HG03342 (cell line): ENCODE results near the gene AK2.
"Not testable (repeated sequence)": the region's sequence is repeated elsewhere in the genome, so short reads cannot be mapped to it uniquely, and the experiment has no call there.

Source experiments
- ATAC-seq: cut with Tn5 transposase; IDR thresholded peaks from one replicate; pipeline ENCODE4 v1.9.1; 2021; ENCODE audit warnings: mild to moderate bottlenecking, moderate library complexity; ENCODE audit not compliant: unreplicated experiment

Gene AK2

DNA sequence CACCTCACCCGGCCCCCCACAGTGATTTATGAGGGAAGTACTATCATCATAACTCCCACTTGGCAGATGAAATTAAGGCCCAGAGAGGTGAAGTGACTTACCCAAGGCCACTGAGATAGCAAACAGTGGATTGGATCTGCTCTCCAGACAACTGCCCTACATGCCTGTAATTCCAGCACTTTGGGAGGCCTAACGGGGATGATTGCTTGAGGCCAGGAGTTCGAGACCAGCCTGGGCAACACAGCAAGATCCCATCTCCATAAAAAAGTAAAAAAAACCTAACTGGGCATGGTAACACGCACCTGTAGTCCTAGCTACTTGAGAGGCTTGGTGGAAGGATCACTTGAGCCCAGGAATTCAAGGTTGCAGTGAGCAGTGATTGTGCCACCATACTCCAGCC lies 57.8 kb downstream of the AK2 start:
- ATAC-seq: no peak

DNA sequence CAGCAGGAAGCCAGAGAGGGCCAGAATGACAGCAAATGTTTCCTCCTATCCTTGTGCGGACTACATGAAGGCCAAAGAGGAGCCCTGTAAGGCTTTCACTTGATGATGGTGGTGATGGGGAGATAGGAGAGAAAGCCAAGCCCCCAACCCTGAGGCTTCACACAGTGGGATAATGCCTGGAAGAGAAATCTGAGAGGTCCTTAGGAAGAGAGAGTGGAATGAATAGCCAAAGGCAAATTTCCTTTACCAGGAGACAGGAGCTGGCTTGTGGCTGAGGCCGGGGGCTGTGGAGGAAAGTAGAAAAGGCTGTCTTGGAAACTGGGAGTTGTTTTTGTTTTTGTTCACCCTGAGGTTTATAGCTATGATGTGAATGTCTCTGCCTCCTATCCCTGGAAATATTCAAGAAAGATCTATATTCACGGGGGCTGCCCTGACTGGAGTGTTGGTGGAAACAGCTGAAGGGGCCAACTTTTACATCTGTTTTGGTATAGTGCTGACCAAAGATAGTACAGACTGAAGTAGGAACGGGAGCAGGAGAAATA lies 59.1 kb downstream of the AK2 start:
- no peak for ATAC-seq

DNA sequence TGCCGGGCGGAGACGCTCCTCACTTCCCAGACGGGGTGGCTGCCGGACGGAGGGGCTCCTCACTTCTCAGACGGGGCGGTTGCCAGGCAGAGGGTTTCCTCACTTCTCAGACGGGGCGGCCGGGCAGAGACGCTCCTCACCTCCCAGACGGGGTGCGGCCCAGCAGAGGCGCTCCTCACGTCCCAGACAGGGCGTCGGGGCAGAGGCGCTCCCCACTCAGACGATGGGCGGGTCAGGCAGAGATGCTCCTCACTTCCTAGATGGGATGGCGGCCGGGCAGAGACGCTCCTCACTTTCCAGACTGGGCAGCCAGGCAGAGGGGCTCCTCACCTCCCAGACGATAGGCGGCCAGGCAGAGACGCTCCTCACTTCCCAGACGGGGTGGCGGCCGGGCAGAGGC lies 61.6 kb downstream of the AK2 start:
- not testable (repeated sequence) for ATAC-seq

DNA sequence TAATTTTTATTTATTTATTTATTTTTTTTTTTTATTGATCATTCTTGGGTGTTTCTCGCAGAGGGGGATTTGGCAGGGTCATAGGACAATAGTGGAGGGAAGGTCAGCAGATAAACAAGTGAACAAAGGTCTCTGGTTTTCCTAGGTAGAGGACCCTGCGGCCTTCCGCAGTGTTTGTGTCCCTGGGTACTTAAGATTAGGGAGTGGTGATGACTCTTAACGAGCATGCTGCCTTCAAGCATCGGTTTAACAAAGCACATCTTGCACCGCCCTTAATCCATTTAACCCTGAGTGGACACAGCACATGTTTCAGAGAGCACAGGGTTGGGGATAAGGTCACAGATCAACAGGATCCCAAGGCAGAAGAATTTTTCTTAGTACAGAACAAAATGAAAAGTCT lies 63.2 kb downstream of the AK2 start:
- ATAC-seq: not testable (repeated sequence)

DNA sequence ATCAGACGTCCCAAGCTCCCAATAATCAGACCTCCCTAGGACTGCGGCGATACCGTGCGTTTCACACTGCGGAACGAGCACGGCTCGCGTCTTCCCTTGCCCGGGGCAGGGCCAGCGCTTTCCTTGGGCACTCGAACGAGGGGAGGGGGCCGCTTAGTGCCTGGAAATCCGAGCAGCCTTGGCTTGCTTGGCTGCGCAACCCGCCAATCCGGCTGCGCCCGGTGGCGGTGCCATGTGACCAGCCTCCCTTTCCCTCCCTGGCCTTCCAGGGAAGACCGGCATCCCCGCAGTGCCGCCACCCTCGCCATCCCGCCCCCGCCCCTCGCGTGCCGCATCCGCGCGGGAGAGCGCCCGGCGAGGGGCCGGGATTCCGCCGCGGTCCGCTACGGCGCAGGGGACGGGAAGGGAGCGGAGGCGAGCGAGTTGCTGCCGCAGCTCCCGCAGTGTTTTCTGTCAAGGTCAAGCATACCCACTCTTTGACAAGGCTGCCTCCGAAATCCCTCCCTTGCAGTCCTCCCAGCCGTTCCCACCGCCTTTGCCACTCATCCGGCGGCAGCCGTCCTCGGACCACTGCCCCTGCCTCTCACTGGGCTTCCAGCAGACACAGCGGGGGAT lies 63.8 kb downstream of the AK2 start:
- no peak for ATAC-seq

DNA sequence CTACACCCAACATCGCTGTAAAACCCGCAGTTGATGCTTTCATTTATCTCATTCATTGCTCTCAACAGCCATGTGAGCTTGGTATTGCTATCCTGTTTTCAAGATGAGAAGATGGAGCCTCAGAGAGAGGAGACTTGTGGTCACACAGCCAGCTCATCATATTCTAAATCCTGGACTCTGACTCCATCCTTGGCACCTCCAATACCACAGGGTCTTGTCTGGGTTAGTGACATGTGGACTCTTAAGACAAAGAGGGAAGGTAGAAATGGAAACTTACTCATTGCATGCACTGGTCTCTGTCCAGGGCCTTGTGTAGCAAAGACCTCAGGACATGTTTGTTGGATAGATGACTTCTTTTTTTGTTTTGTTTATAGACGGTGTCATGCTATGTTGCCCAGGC lies 65.1 kb downstream of the AK2 start:
- no peak for ATAC-seq

DNA sequence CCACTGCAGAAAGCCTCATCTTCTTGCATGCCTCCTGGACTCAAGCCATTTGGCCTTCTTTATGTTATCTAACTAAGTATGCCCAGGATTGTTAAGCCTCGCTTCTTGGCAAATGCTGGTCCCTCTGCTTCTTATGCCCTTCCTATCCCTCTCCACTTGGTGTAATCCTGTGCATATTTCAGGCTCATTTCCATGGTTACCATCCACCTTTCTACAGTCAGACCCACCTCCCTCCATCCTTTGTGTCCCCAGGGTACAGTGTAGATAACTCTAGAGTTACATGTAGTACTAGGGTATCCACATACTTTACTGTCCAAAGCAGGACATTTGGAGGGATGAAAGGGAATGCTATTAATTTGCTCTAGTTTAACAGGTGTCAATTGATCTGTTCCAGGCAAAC lies 65.5 kb downstream of the AK2 start:
- ATAC-seq: no peak

DNA sequence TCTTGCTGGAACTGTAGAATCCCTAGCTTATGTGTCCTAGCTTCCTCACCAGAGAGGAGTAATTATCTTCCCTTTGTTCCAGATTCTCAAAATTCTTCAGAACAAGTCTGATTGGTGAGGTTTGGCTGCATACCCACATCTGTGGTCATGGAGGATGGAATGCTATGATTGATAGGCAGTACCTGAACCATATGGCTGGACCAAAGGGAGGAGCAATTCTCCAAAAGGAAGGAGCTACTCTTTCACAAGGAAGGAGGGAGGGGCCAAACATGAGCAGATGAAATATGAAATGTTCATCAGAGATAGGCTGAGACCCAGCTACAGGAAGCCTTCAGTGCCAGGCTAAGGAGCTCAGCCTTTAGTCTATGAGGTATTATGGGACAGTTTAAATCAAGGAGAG lies 67.1 kb downstream of the AK2 start:
- no peak for ATAC-seq

DNA sequence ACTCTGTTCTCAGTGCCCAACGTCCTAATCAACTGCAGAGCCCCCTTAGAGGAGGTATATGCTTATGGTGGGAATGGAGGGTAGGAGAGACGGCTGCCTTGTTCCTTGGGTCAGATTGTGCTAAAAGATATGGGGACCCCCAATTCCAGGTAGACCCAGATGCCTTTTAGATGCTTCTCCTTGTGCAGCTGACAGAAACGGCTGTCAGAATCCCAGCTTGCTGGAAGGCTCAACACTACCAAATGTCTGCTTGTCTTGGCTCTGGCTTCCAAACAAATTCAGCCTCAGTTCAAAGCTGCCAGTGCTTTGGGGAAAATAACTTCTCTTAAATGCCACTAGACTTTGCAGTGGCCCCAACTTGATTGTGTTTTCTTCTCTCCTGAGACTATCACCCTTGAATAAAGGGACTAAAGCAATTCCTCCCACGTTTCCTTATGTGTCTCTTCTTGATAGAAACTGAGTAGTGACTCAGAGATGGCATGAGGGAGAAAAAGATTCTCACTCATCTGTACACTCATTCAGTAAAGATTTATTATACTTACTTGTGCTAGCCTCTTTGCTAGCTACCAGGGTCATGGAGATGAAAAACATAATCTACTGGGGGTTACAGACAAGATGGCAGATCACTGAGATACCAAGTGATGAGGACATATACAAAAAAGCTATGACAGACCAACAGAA lies 68.7 kb downstream of the AK2 start:
- ATAC-seq: no peak

DNA sequence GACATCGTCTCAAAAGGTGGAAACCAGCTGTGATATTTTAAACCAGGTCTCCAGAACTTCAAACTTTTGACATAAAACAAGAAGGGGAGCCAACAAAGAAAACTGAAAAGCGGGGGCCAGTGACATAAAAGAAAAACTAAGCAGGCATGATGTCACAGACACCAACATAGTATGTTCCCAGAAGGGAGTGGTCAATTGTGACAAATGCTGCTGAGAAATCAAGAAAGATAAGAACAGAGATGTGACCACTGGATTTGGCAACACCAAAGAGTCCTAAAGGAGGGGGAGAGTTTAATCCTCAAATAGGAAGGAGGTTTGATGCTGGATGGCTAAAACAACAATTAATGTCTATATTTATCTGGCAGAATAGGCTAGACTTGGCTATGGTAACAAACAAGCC lies 69.8 kb downstream of the AK2 start:
- no peak for ATAC-seq

DNA sequence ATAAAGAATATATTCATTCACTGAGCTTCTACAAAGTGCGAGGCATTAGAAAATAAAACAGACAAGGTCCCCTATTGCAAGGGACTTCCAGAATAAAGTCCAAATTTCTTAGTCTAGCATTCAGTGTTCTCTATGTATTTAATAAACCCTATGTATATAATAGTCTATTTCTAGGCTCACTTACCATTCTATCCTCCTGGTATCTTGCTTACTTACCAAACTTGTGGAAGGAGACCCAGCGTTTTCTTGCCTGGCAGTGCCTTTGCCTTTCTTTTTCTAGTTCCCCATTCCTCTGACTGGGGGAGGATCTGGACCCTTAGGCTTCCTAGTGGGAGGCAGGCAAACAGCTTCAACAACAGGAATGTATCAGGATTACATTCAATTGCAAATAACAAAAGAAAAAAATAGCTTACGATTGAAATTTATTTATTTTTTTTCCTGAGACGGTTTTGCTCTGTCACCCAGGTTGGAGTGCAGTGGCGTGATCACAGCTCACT lies 71.4 kb downstream of the AK2 start:
- ATAC-seq: no peak

DNA sequence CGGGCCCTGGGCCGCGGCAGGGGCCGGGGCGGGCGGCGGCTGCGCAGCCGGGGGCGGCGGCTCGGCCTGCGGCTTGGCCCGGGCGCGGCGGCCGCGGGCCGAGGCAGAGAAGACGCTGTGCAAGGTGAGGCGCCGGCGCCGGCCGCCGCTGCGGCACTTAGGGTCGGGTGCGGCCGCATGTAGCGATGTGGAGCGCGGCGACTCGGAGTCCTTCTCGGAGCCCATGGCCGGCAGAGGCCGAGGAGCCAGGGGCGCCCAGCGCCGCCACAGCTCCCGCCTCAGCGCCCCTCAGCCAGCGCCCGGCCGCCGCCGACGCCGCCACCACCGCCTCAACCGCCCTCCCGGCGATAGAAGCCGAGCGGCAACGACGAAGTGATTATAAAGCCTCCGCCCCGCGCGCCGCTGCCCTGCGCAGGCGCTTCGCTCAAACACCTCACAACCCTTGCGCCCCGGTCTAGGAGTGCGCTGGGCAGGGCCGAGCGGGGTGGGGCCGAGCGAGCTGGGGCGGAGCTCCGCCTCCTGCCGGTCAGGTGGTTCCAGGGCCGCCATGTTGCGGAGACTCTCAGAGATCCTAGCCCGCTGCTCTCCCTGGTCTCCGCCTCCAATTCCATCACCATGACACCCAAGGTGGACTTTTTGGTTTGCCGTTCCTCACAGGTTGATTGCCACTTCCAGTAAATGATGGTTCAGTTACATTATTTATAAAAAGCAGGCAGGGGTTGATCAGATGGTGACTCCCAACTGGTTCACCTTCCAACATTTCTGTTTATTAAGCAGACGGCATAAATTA lies 72.0 kb downstream of the AK2 start, which contains the start of gene RNF19B:
TSS of gene RNF19B (minus strand) at position 349 of the 790 bp plus-strand sequence. CDS start at position 225, 124 bp downstream.
- peak; percentile 80 for ATAC-seq

DNA sequence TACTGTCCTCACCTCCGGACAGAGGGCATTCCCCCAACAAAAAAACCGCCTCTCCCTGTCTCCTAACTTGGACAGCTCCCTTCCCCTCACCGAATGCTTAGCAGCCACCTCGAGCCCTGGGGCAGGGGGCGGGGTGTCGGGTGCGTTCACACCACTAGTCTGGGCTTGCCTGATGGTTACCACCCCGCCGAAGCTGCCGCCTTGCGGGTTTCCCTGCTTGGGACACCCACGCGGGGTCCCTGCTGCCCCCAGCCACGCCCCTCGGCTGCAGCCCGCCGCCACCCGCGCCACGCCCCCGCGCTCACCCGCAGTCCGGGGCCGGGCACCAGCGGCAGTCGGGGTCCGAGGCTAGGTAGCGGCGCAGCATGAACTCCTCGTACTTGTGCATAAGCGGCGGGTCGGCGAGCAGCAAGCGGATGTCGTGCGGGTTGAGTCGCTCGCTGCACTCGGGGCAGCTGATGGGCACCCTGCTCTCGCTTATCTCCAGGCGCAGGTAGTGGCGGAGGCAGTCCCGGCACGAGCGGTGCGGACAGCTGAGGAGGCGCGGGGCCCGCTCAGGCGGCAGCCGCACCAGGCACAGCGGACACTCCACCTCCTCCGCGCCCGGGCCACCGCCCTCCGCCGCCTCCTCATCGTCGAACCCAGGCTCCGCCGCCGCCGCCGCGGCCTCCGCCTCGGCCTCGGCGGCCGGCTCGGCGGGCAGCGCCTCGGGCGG lies 72.8 kb downstream of the AK2 start:
- ATAC-seq: peak; percentile 19

DNA sequence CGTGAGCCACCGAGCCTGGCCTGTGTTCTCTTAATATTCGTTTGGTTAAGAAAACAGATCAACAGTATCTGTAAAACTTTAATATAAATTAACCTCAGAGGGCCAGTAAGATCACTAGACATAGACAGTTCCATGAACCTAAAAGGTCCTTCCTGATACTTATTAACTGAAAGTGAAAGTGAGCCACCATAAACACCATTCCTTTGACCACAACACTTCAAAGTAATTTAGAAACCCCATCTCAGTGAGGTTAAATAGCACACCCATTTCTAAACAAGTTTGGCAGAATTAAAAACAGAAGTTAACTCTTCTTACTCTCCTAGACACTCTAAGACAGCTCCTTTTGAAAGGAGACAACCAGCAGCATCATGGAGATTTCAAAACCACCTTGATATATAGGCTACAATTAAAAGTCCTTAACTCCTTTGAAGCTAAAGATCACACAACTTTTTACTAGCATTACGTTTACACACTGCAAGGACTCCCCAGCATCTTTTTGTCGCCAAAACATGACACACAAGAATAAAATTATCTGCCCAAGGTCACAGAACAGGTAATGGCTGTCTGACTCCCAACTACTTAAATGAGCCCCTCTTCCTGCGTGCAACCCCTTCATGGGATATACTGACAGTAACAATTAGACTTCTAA lies 74.3 kb downstream of the AK2 start:
- ATAC-seq: peak; percentile 33

DNA sequence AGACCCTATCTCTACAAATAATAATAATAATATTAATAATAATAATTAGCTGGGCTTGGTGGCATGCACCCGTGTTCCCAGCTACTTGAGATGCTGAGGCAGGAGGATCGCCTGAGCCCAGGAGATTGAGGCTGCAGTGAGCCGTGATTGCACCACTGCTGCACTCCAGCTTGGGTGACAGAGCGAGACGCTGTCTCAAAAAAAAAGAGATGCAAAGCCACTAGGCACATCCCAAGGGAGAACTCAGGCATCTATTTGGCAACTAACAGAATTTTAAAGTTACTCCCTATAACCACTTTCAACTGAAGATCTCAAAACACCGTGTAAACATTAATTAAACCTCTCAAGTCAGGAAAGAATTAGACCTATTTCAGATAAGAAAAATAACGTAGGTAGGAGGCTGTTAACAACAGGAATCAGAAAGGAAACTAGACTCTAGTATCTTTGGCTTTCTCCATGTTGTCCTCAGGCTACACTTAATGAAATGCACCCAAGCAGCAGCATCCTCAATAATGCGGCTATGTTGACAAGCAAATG lies 75.8 kb downstream of the AK2 start:
- no peak for ATAC-seq

DNA sequence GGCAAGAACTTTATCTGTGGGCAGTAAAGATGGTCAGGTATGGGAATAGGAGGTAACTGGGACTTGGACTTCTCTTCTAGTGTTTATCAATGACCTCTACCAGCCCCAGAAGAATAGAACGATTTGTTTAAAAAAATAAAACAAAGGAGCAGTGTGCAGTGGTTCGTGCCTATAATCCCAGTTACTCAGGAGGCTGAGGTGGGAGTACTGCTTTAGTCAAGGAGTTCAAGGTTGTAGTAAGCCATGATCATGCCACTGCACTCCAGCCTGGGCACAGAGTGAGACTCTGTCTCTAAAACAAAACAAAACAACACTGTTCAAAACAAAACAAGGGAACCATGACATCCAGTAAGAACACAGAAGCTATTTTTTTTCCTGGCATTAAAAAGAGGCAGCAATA lies 76.3 kb downstream of the AK2 start:
- ATAC-seq: no peak

DNA sequence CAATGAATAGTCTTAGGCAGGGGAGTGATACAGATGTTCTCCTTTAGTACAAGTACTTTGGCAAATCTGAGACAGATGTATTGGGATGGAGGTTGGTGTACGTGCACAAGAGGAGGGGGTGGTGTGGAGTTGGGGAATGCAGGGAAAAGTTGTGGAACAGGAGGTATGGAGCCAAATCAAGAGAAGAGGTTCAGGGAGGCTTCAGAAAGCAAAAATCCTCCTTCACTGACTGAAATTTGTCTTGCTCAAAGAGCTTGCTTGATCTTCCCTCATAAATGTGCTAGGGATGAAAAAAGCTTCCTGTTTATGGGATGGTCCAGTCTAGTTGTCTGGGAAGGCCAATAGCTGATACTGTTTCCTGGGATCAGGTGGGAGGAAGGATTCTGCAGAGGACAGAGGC lies 77.9 kb downstream of the AK2 start:
- no peak for ATAC-seq
